Psoas muscle (tissue), 8 donors: ENCODE results near the gene TBC1D9B. TPM values are rescaled to one million over a fixed set of nuclear protein-coding genes. Genes with fewer than 3 reads are reported as not detected.
A peak's percentile ranks its signal among the peaks of the same experiment; 100 is the strongest.

Source experiments
- ATAC-seq, 4 donors: fragments of 200-7000 bp; cut with Tn5 transposase; one replicate each; pipeline ENCODE4 v1.9.1; 2020; ENCODE audit warnings: moderate library complexity in 3 of 4, mild to moderate bottlenecking in 2 of 4
- DNase-seq, 2 donors: peaks; one replicate each; pipeline ENCODE4 v3.0.0-alpha.2; 2020
- H3K27ac ChIP-seq: fragments of 200-600 bp; one replicate; pipeline ENCODE4 v1.8.0; 2022
- H3K27me3 ChIP-seq, 3 donors: fragments of 200-600 bp in 1 of 3; one replicate each; pipeline versions ENCODE4 v1.6.1 to v1.8.0; 2013 to 2022; ENCODE audit warnings: low read length in 2 of 3, mild to moderate bottlenecking in 2 of 3, moderate library complexity in 1 of 3; ENCODE audit not compliant: insufficient read depth in 3 of 3
- H3K36me3 ChIP-seq, 2 donors: fragments of 200-600 bp in 1 of 2; one replicate each; pipeline versions ENCODE4 v1.6.1 to v1.8.0; 2013 to 2022; ENCODE audit warnings: low read depth in 1 of 2, mild to moderate bottlenecking in 1 of 2, moderate library complexity in 1 of 2; ENCODE audit not compliant: insufficient read depth in 1 of 2
- H3K4me1 ChIP-seq: fragments of 200-600 bp; one replicate; pipeline ENCODE4 v1.8.0; 2022
- H3K4me3 ChIP-seq: fragments of 200-600 bp; one replicate; pipeline ENCODE4 v1.8.0; 2022; ENCODE audit warnings: mild to moderate bottlenecking
- H3K9me3 ChIP-seq: fragments of 200-600 bp; one replicate; pipeline ENCODE4 v1.8.0; 2022
- CTCF ChIP-seq: fragments of 200-600 bp; IDR thresholded peaks from one replicate; pipeline ENCODE4 v1.8.0; 2022; ENCODE audit warnings: antibody characterized with exemption
- WGBS, 3 donors: extraction: QIAGEN DNeasy Blood & Tissue Kit; methylation state at CpG; one replicate each; pipeline versions ENCODE4 v1.1.6 to v1.1.7; 2013; 5-methylcytosine and 5-hydroxymethylcytosine counted together
- intact Hi-C, 2 donors: fragments of 100-400 bp; cut with DNase I; formaldehyde crosslinking; loops; one replicate each; pipeline versions ENCODE4 v1.11.0 to v1.14.2; 2022
- polyA plus RNA-seq, 3 donors: library from polyadenylated mRNA; stranded (reverse); fragments of 200-250 nt; gene quantifications; one replicate each; pipeline ENCODE4 v1.2.3, GENCODE V29; 2013
- total RNA-seq, 4 donors: library from RNA; stranded (reverse); fragmentation: NEBNext Ultra II Directional in 2 of 4; extraction: Animal tissue kit (Norgen Biotek cat#: 25700) in 2 of 4; gene quantifications; one replicate each; pipeline versions ENCODE4 v1.2.1 to v1.2.4, GENCODE V29; 2021 to 2023
- donor health status: healthy with polysubstance abuse.
- donor health status: DM: no; HTN: no; CAD: no; lungs with moderate emphysema.
- donor health status: Bipolar disorder and iron deficiency.
- donor health status: healthy.
- donor health status: DM: yes; HTN: yes; CAD: no.
- donor health status: DM: no; HTN: no; CAD: no.
- donor health status: DM: no; HTN: no; CAD: no.
- donor health status: DM: yes; HTN: yes; CAD: no.

The TBC1D9B gene
- total and polyA plus RNA-seq, 7 donors = 30.1 to 50.2 (median 40.2) TPM

DNA sequence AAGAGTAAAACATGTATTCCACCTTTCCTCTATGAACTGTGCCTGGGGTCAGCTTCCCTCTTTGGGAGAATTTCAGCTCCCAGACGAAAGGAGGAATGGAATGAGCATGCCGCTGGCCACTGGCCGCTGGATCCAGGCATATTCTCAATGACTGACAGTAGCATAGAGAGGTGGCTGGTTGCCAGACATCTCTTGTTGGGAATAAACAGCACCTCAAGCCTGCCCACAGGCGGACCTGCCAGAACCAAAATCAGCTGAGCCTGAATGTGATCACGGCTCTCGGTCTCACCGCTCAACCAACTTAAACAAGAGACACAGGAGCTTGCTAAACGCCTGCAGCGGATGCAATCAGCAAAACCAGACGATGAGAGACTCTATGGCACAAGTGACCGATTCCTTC is 20.6 kb downstream of the TBC1D9B start:
- intact Hi-C loops = no loop called here
- no peak overlapping the region for H3K27ac ChIP-seq
- ATAC-seq (peak; percentile 36 to 77 (median 71)), DNase-seq (no peak)
- peaks cover 11% of the 10 kb centered on the region for H3K4me1 ChIP-seq
- TF ChIP-seq CTCF = no peak
- WGBS, 3 donors = 49 to 62% (median 50%) methylated on average over 11 of the region's 11 CpGs
- H3K4me3 ChIP-seq = no peak overlapping the region
- peaks cover 14 to 85% of the 10 kb centered on the region in 2 donors for H3K36me3 ChIP-seq
- H3K27me3 ChIP-seq = no peaks in the 10 kb centered on the region
- peaks cover 19% of the 10 kb centered on the region for H3K9me3 ChIP-seq

DNA sequence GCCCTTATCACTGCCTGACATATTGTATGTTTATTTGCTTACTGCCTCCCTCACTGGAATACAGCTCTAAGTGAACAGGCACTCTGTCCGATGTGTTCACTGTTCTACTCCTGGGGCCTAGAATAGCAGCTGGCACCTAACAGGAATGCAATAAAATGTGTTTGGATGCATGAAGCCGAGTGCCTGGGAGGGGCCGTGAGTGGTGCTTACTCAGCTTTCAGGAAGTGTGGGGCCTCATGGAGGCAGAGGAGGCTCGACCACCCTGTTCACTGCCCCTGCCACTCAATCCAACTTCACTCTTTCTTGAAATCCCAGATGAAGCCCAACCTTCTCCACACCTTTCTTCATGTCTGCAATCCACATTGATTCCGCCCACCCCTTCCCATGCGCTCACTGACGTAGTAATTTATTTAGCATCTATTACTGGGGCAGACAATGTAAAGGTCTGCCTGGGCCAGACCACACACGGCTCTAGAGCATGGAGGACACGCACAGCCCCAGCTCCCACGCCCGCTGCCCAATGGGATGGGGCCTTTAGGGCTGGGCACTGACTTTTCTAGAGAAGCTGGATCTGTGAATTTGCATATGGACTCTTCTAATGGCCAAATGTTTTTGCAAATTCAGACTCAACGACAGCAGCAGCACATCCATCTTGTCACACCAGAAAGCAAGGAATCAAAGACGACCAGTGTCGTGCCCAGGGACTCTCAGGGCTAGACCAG is 21.3 kb downstream of the TBC1D9B start:
- TF ChIP-seq CTCF = no peak
- DNase-seq = no peak
- H3K27ac ChIP-seq = no peak overlapping the region

GRCh38 chr5:179885491-179886090 is 22.1 kb downstream of the TBC1D9B start:
- ATAC-seq (peak in 1 of 4 donors; percentile 10), DNase-seq (no peak)
- no peak overlapping the region for H3K4me3 ChIP-seq
- peaks cover 19% of the 10 kb centered on the region for H3K9me3 ChIP-seq
- H3K4me1 ChIP-seq = peaks cover 16% of the 10 kb centered on the region
- H3K27ac ChIP-seq = no peak overlapping the region
- intact Hi-C loops = no loop called here
- 87 to 89% (median 89%) methylated on average over 13 of the region's 13 CpGs for WGBS, 3 donors
- peaks cover 11 to 70% of the 10 kb centered on the region in 2 donors for H3K36me3 ChIP-seq
- H3K27me3 ChIP-seq = no peaks in the 10 kb centered on the region
- no peak for TF ChIP-seq CTCF

More for the DNA sequence above, 21.3 kb downstream of the TBC1D9B start:
- H3K9me3 ChIP-seq = peaks cover 19% of the 10 kb centered on the region
- ATAC-seq = peak in 2 of 4 donors; percentile 61 to 75
- 72 to 80% (median 74%) methylated on average over 14 of the region's 14 CpGs for WGBS, 3 donors
- no peak overlapping the region for H3K4me3 ChIP-seq
- intact Hi-C loops = no loop called here
- H3K27me3 ChIP-seq = no peaks in the 10 kb centered on the region
- H3K36me3 ChIP-seq = peaks cover 11 to 78% of the 10 kb centered on the region in 2 donors
- peaks cover 11% of the 10 kb centered on the region for H3K4me1 ChIP-seq

GRCh38 chr5:179883163-179883562 is 24.5 kb downstream of the TBC1D9B start:
- ATAC-seq (no peak), DNase-seq (no peak)
- intact Hi-C loops = no loop called here
- no peak for TF ChIP-seq CTCF
- peaks cover 18% of the 10 kb centered on the region for H3K4me1 ChIP-seq
- no peaks in the 10 kb centered on the region for H3K27me3 ChIP-seq
- no peak overlapping the region for H3K27ac ChIP-seq
- 95 to 99% (median 98%) methylated on average over 3 of the region's 3 CpGs for WGBS, 3 donors
- H3K9me3 ChIP-seq = peaks cover 19% of the 10 kb centered on the region
- H3K4me3 ChIP-seq = no peak overlapping the region
- H3K36me3 ChIP-seq = peaks cover 11 to 61% of the 10 kb centered on the region in 2 donors
